MV-4-11 (cell line): ENCODE data around the gene WDR26.
"Not testable (repeated sequence)": the region's sequence is repeated elsewhere in the genome, so short reads cannot be mapped to it uniquely, and the experiment has no call there.

ENCODE experiments used
- DNase-seq: peaks from one replicate; lab custom pipeline; 2025; lab: John Stamatoyannopoulos, UW

WDR26 gene

DNA sequence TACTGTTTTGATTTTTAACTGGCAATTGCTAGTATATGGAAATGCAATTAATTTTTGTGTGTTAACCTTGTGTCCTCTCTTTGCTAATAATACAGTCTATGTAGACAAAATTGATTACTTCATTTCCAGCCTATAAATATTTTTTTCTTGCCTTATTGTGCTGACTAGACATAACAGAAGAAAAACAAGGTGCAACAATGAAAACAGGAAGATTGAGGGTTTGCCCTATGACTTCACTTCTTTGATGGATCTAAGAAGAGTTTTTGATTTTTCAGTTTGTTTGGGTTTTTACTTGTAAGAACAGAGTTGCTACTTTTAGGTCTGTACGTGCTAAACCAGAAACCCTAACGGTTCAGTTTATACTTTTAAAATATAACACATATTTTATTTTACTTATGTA is 86.5 kb downstream of the WDR26 start:
- DNase-seq, result no peak

DNA sequence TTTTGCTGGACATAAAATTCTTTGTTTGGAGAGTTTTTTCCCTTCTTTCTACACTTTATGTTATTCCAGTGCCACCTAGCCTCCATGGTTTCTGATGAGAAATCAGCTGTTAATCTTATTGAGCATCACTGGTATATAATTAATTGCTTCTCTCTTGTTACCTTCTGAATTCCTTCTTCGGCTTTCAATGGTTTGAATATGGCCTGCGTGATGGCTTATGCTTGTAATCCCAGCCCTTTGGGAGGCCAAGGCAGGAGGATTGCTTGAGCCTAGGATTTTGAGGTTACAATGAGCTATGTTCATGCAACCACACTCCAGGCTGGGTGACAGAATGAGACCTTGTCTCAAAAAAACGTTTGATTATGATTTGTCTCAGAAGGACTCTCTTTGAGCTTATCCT is 90.9 kb downstream of the WDR26 start:
- DNase-seq, result no peak

DNA sequence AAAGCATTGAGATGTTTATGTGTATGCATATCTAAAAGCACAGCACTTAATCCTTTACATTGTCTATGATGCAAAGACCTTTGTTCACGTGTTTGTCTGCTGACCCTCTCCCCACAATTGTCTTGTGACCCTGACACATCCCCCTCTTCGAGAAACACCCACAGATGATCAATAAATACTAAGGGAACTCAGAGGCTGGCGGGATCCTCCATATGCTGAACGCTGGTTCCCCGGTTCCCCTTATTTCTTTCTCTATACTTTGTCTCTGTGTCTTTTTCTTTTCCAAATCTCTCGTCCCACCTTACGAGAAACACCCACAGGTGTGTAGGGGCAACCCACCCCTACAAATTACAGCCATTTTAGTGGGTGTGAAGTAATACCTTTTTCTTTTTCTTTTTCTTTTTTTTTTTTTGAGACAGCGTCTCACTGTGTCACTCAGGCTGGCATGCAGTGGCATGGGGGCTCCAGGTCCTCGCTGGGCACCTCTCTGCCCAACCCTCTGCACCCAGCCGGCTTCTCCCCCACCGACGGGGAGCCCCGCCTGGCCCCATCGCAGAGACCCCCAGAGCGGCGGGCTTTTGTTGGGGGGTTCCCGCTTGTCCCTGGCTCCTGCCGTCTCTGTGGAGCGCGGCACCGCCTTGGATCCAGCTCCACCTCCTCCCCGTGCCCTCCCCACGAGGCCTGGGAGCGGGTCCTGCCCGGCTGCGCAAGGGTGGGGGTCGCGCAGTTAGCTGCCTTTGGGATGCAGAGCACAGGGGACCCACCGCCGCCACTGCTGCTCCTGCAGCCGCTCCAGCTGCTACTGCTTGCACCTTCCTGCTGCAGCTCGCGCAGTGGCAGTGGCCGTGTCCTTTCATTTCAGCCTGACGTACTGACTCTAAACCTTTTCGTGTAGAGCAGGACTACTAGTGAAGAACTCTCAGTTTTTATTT is 93.9 kb downstream of the WDR26 start:
- DNase-seq, result not testable (repeated sequence)

DNA sequence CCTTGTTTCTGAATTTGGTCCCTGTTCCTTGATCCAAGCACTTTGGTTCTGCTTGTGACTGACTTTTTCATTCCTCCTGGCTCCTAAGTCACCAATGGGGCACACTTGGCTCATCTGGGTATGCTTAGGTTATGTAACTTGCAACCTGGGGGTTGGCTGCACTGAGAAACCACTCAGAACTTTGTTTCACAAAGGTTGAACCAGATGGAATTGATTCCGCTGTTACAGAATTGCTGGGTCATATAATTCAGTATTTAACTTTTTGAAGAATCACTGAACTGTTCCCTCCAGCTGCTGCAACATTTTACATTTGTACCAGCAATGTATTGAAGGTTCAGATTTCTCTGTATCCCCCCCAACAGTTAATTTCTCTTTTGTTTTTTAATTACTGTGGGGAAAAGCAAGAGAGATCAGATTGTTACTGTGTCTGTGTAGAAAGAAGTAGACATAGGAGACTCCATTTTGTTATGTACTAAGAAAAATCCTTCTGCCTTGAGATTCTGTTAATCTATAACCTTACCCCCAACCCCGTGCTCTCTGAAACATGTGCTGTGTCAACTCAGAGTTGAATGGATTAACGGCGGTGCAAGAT is 95.1 kb downstream of the WDR26 start:
- DNase-seq, result no peak

DNA sequence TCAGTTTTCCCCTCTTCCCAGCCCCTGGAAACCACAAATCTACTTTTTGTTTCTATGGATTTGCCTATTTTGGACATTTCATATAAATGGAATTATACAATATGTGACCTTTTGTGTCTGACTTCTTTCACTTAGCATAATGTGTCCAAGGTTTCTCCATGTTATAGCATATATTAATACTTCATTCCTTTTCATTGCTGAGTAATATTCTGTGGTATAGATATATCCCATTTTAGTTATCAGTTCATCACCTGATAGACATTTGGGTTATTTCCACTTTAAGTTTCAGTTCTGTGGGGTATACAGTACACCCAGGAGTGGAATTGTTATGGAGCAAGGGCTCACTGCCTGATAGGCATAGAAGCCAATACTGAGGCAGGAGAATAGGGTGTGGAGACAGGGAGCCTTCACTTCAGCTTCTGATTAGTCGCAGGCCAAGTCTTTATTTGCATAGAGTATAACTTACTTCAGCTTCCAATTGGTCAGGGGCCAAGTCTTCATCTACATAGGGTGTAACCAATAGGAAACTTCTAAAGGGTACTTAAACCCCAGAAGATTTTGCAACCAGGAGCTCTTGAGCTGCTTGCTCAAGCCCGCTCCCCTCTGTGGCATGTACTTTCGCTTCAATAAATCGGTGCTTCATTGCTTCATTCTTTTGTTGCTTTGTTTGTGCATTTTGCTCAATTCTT is 96.3 kb downstream of the WDR26 start:
- DNase-seq, result peak; percentile 93
